Stimulated activated CD4-positive, alpha-beta T cell treated with anti-CD3 and anti-CD28 coated beads, Interleukin-2, amount 100 ng/mL, for 48 hours (primary cell): ENCODE measurements around the gene KRTAP12-1.

ENCODE experiments used
- DNase-seq, 2 donors: peaks; one replicate each; pipeline ENCODE4 v3.0.0-alpha.2; 2020

The KRTAP12-1 gene

DNA sequence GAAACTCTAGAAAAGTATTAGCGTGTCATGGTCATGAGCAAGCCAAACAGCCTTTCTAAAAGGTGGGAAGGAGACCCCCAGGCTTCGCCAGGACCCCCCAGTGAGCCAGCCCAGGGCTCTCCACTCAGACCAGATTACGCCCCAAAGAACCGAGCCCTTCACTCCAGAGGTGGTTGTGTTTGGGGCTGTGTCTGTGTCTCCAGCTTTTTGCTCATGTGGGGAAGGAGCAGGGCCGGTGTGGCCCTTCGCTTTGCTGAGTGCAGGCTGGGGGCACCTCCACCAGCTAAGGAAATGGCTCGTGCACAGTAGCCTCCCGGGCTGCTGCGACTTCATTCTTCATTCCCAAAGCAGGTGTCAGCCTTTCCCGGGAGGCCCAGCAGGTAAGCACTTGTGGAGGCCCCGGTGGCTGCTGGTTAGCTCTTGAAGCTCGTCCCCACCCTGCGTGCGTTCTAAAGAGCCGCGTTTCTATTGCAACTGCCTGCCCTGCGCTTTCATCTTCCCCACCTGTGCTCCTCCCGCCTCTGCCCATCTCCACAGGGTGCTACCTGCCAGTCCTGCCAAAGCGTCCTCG is 28.9 kb upstream of the KRTAP12-1 start:
- no peak for DNase-seq

DNA sequence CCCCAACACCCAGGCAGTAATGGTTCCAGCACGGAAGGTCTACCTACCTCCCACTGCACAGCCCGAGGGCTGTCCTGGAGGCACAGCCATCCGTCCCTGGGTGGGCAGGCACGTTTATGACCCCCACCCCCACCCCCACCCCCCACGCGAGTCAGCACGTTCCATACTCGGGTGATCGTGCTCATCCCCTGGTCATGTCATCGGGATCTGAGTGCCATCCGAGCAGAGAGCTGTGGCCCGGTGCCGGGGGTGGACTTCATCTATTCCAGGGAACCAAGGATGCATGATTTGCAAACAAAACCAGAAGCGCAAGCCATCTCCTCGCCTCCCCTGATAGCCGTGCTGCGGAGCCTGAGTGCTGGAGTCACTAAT is 28.3 kb upstream of the KRTAP12-1 start:
- DNase-seq, result no peak

GRCh38 chr21:44709426-44710293 is 27.7 kb upstream of the KRTAP12-1 start:
- DNase-seq, result no peak

DNA sequence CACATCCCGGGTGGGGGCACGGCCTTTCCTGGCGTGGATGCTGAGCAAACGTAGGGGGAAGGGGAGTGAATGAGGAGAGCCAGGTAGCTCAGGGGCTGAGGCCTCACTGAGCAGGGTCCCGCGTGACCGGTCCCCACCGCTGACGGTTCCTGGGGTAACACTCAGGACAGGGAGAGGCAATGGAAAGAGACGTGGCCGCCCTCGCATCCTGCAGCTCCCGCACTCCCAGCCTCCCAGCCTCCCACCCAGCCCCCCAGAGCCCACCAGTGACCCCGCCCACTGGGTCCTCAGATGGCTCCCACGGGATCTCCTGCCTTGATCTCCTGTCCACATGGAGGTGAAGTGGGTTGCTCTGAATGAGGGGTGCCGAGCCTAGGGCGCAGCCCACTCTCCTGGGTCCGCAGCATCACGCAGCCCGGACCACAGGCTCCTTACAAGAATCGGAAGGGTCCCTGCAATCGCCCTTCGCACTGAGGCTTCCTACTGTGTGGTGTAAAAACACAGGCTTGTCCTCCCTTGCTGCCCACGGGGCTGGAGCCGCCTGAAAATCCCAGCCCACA is 27.0 kb upstream of the KRTAP12-1 start:
- DNase-seq, result no peak

DNA sequence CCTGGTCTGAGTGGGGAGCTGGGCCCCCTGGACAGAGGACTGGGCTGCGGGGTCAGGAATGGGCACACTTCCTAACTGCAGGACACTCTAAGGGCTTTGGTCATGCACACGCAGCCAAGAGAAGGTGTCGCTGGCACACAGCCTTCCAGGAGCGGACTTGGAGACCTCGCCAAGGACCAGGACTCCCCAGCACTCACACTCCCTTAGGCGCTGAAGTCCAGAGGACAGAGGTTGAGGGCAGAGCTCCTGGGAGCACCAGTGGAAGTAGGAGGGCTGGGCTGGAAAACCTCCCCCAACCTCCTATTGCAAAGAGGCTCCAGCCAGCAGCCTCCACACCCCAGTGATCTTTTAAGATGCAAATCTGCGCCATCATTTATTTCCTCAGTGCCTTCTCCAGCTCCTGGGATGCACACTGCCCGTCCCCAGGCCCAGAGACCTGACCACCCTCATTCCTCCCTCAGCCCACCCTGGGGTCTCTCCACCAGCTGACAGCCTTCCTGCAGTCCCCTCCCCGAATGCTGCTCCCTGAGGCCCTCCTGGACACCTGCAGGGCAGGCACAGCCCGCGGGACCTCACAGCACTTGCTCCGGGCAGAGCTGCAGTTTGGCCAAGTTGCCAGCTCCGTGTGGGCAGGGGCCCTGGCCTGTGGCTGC is 26.4 kb upstream of the KRTAP12-1 start:
- no peak for DNase-seq

DNA sequence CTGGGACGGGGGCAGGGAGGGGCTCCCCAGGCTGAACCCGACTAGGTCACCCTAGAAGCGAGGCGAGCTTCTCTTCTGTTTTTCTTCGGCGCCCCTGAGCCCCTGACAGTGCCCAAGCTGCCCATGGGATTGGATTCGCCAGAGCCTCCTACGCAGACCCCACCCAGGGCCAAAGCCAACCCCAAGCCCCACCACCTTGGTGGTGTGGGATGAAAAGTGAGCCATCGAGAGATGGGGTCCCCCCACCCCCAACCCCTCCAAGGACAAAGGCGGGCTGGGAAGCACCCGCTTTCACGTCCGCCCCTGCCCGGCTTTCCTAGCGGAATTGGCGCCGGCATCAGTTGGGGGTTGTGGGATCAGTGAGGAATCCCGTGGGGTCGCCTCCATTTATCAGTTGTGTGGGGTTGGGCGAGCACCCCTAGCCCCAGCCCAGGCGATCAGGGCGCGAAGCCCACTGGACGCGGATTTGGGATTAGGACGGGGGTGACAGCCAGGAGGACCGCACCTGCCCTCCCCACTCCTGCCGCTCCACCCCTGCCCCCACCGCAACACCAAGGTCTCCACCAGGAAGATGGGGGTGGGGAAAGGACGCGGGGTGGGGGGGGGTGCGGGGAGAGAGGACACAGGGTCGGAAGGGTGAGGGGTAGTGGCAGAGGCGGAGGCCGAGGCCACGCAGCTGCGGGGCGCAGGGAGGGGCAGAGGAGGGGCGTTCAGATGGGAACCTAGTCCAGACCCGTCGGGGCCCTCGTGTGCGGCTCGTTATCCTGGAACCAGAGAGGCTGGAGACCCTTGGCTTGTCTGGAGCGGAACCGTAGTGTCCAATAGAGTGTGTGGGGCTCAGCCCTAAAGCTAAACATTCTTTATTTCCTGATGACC is 25.0 kb upstream of the KRTAP12-1 start:
- DNase-seq, result no peak

DNA sequence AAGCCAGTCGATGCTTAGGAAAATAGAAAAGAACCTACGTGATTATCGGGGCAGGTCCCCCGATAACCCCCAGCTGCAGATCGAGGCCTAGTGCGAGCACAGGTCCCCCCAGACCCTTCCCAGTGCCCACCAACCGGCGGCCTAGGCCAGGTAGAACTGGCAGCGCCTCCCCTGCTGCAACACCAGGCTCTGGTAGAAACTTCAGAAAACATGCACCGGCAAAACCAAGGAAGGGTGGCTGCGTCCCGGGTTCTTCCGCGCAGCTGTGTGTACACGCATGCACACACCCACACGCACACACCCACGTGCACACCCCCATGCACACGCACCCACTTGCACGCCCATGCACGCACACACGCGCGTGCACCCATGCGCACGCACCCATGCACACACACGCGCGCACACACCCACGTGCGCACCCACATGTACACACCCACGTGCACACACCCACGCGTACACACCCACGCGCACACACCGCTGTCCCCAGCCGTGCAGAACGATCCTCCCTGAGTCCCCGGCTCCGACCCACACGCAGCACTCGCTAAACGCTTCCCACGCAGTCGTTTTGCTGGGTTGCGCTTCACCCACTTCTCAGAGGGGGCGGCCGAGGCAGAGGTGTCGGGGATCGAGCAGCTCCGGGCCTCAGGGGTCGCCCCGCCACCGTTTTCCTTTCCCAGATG is 24.2 kb upstream of the KRTAP12-1 start:
- DNase-seq, result no peak

DNA sequence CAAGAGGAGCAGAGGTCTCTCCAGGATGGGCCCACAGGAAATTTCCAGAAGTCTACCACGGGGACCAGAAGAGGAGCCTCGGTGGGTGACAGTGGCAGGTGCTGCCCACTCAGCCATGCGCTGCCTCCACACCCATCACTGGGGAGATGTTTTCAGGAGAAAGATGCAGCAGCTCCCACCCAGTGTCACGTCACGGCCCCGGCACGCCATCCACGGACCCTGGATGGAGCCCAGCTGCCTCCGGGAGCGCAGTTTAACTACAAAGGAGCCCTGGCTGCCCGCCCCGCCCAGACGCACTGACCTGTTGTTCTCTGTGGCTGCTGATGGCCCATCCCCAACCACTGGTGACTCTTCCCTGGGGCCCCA is 22.7 kb upstream of the KRTAP12-1 start:
- no peak for DNase-seq

DNA sequence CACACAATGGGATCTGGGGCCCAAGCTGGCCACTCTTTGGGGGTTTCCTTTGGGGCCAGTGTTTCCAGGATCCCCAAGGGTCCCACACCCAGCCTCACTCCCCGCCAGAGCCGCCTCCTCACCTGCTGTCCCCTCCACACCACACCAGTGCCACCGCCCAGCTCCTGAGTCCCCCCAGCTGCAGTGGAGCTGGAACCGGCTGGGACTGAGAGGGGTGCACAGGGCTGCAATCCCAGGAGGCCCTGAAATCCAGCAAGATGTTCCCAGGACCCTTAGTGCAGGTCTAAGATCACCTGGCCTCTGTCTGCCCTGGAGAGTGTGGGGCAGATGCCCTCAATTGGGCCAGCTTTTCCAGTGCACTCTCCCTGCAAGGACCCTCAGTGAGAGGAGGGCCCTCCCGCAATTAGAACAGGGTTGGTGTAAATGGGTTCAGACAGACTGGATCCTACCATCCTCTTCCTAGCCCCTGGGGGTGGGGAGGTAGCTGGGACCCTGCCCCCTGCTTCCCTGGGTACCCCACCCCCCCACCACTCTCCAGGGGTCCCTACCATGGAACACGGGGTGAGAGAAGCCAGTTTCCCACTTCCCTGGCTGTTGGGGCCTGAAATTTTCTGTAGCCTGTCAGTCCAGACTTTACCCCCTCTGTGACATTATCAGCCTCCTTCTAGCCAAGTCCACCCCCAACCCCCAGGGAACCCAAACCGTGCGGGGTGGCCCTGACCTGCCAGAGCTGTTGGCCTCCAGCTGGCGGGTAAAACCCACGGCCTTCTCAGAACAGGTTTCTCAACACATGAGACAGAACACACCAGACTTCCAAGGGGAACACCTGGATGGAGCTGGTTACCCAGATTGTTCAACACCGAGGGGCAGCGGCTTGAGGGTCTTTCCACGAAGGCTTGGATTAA is 22.0 kb upstream of the KRTAP12-1 start:
- DNase-seq, result no peak

DNA sequence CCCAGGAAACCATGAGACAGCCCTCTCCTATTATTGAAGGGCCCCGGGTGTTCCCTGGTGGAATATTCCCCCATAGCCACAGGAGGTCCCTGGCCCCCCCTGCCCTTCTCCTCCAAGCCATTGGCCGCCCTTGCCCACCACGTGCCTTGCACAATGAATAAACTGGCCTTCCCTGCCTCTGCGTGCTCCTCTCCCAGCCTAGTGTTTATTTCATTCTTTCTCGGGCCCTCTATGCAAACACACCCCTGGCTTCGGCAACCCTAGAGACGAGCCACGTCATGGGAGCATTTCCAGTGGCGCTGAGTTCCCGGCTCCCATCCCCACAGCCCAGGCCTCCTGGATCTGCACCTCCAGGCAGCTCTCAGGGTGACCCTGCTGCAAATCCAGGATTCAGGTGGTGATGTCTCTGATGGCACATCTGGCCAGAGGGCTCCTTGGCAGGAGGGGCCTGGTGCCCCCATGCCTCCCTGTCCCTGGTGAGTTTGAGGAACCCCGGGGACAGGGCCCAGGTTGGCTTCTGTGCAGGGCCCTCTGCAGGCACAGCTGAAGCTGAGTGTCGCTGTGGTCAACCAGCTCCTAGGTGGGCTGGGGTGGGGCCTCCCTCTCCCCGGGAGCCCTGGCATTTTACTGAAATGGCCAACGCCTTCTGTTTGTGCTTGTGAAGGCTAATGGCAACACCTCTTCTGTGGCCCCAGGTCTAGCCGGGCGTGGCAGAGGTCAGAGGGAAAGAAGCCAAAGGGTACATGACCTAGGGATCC is 21.2 kb upstream of the KRTAP12-1 start:
- no peak for DNase-seq

GRCh38 chr21:44702111-44702972 is 20.4 kb upstream of the KRTAP12-1 start:
- no peak for DNase-seq

GRCh38 chr21:44701541-44701940 is 19.6 kb upstream of the KRTAP12-1 start:
- DNase-seq, result no peak

DNA sequence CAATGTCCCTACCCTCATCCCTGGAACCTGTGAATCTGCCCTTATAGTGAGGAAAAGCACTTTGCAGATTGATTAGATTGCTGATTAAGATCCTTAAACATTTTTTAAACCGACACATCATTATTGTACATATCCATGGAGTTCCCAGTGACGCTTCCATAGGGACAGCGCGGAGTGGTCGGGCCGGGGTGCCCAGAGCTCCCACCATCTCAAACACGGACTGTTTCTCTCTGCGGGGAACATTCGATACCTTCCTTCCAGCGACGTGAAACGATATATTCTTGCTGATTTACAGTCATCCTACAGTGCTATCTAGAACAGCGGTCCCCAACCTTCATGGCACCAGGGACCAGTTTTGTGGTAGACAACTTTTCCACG is 19.0 kb upstream of the KRTAP12-1 start:
- no peak for DNase-seq

GRCh38 chr21:44700101-44701022 is 18.4 kb upstream of the KRTAP12-1 start:
- DNase-seq, result no peak

DNA sequence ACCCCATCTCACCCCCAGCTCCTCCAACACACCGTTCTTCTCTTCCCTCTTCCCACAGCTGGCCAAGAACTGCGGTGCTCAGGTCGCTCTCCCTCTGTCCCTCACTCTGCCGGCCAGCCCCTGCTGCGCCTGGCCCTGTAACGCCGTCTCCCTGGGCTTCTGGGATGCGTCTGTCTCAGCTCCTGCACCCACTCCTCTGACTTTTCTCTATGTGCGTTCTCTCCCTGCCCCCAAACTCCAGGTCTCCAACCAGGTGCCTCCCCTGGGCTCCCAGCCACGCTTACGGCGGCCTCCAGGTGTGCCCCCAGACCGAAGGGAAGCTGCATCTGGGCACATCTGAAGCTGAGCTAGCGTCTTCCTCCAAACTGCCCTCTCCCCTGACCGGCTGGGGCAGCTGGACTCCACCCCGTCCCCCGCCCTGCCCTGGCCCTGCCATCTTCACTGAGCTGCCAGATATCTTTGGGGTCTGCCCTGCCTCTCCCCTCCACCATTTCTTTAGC is 17.6 kb upstream of the KRTAP12-1 start:
- DNase-seq, result no peak

- DNase-seq, result no peak
These were observed 16.1 kb upstream of the KRTAP12-1 start for GRCh38 chr21:44697811-44698734.
